Choroid plexus epithelial cell (primary cell): ENCODE measurements around the gene CYGB.
"Not testable (repeated sequence)": the region's sequence is repeated elsewhere in the genome, so short reads cannot be mapped to it uniquely, and the experiment has no call there.

ENCODE experiments used
- DNase-seq: peaks from one replicate; pipeline ENCODE4 v3.0.0-alpha.2; 2010; ENCODE audit warnings: low read depth
- H3K4me3 ChIP-seq: 2 replicates; pipeline ENCODE4 v1.5.1; 2011; ENCODE audit warnings: low read depth, mild to moderate bottlenecking, control low read depth, low read length, moderate library complexity
- CTCF ChIP-seq: conservative IDR thresholded peaks from 2 replicates; pipeline ENCODE4 v1.5.1; 2011; ENCODE audit warnings: low read depth, mild to moderate bottlenecking, control low read depth, inconsistent platforms, low read length, moderate library complexity

CYGB gene

GRCh38 chr17:76524598-76525512, 12.7 kb downstream of the CYGB start:
- H3K4me3 ChIP-seq, result no peak overlapping the region
- no peak for TF ChIP-seq CTCF
- peak; percentile 58 for DNase-seq

GRCh38 chr17:76523084-76524037, 14.1 kb downstream of the CYGB start:
- TF ChIP-seq CTCF, result peak; percentile 99
- no peak overlapping the region for H3K4me3 ChIP-seq
- DNase-seq, result peak; percentile 58

GRCh38 chr17:76521683-76522082, 15.8 kb downstream of the CYGB start:
- H3K4me3 ChIP-seq, DNase-seq: not testable (repeated sequence)

- H3K4me3 ChIP-seq, result no peak overlapping the region
- DNase-seq, result no peak
- TF ChIP-seq CTCF, result no peak
Observed at GRCh38 chr17:76521262-76521661, 16.2 kb downstream of the CYGB start.

- DNase-seq, result no peak
- H3K4me3 ChIP-seq, result no peak overlapping the region
- no peak for TF ChIP-seq CTCF
Observed at GRCh38 chr17:76519048-76519966, 18.2 kb downstream of the CYGB start.

GRCh38 chr17:76517638-76518038, 19.9 kb downstream of the CYGB start:
- TF ChIP-seq CTCF, result peak; percentile 14
- peak; percentile 22 for DNase-seq
- H3K4me3 ChIP-seq, result no peak overlapping the region
